Stimulated activated CD4-positive, alpha-beta T cell treated with anti-CD3 and anti-CD28 coated beads, Interleukin-4, amount 100 ng/mL, for 24 hours (primary cell): ENCODE results near the gene LGR4.

Source experiments
- DNase-seq: peaks from one replicate; pipeline ENCODE4 v3.0.0-alpha.2; 2020

Gene LGR4

DNA sequence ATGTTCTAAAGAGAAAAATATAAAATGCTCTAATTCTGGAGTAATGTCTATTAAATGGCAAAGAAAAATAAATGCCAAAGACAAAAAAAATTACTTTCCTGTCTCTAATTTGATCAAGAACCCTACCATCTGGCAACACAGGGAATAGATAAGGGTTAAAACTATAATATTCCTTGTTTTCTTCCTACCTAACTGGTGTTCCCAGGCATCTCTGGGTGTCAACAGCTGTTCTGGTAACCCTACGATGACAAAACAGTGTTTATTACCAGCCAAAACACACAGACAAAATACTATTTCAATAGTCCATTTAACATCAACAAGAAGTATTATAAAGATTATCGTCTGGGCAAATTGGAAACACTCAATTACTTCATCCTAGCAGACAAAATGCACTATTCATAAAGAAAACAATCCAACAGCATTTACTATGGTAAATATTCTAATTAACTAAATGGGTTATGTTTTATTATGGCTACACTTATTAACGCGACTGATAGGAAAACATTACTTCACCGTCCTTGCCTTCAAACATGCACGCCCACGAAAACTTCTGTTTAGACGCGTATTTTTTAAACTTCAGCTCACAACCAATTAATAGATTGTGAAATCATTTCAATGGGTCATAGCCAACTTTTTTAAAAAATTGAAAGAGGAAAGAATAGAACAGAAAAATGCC lies 50.6 kb downstream of the LGR4 start:
- no peak for DNase-seq

- no peak for DNase-seq
These were observed 51.6 kb downstream of the LGR4 start for GRCh38 chr11:27420722-27421572.

DNA sequence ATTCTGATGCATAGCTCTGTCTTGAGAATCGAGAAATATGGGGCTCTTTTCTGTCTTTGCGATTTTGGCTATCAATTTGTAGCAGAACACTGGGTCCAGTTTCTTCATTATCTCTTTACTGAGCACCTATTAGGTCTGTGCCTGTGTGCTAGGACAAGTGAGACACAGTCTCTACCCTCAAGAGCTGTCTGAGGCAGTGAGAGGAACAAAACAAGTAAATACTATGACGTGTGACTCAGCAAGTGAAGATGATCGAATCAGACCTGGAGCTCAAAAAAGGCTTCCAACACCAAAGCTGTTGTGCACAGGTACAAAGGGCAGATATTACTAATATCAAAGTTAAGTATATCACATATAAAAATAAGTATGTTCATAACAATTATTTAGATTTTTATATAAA lies 52.4 kb downstream of the LGR4 start:
- no peak for DNase-seq

- no peak for DNase-seq
These were observed 54.2 kb downstream of the LGR4 start for GRCh38 chr11:27418356-27418755.

- no peak for DNase-seq
These were observed 55.9 kb downstream of the LGR4 start for GRCh38 chr11:27416568-27417176.

DNA sequence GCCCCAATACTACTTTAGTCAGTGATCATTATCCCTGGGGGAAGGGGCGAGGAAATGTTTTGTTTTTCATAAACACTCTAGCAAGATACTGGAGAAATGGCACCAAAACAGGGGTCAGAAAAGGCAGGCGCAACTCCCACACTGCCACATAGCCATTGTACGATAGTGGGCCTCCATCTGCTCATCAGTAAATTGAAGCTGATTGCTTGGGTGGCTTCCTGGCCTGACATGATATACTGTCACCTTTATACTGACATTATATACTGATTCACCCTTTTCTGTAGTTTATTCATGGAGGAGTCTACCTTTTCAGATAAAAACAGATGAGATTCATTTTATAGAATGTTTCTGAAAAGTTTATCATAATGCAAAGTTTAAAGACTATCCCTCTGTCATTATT lies 57.9 kb downstream of the LGR4 start:
- DNase-seq = no peak

GRCh38 chr11:27413218-27413617 lies 59.4 kb downstream of the LGR4 start:
- DNase-seq = no peak

GRCh38 chr11:27412192-27412691 lies 60.3 kb downstream of the LGR4 start:
- DNase-seq = no peak

DNA sequence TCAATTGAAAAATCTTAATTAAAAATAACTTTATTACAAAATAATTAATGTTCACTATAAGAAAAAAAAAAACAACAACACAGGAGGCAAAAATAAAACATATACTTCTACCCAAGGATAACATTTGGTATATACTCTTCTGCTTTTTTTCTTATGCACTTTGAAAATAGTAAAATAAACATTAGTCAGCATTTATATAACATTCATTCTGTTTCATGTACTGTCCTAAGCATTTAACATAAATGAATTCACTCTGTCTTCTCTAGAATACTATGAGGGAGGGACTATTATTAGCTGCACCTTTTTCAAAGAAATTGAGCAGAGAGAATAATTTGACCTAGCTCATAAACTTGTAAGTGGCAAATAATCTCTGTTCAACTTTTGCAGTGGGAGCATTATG lies 61.3 kb downstream of the LGR4 start:
- DNase-seq = no peak

- no peak for DNase-seq
These were observed 62.3 kb downstream of the LGR4 start for GRCh38 chr11:27410272-27410671.

DNA sequence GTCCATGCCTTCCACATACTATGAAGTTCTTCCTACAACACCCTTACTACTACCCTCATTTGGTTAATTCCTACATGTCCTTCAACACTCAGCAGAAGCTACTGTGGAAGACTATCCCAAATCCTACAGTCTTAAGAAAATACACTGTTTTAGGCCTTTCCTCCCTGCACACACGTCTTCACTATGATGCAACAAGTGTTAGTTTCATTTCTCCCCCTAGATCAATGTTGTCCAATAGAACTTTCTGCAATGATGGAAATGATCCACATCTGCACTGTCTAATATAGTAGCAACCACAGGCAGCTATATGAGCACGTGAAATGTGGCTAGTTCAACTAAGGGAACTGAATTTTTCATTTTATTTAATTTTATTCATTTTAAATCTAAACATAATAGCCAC lies 62.8 kb downstream of the LGR4 start:
- no peak for DNase-seq

DNA sequence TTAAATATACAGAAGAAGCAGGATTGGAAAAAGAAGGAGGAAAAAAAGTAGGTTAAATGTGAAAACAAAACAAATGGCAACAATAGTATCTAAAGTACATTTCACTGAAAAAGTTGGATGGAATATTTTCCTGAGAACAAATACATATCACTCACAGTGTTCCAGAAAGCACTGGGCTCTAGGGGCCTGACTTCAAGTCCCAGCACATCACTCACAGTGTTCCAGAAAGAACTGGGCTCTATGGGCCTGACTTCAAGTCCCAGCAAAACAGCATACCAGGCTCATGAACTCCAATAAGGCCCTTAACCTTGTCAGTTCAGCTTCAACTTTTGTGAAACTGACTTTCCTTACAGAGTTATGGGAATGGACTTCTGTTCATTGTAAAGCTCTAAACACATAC lies 63.5 kb downstream of the LGR4 start:
- no peak for DNase-seq

- DNase-seq = no peak
These were observed 64.3 kb downstream of the LGR4 start for GRCh38 chr11:27408246-27408800.

DNA sequence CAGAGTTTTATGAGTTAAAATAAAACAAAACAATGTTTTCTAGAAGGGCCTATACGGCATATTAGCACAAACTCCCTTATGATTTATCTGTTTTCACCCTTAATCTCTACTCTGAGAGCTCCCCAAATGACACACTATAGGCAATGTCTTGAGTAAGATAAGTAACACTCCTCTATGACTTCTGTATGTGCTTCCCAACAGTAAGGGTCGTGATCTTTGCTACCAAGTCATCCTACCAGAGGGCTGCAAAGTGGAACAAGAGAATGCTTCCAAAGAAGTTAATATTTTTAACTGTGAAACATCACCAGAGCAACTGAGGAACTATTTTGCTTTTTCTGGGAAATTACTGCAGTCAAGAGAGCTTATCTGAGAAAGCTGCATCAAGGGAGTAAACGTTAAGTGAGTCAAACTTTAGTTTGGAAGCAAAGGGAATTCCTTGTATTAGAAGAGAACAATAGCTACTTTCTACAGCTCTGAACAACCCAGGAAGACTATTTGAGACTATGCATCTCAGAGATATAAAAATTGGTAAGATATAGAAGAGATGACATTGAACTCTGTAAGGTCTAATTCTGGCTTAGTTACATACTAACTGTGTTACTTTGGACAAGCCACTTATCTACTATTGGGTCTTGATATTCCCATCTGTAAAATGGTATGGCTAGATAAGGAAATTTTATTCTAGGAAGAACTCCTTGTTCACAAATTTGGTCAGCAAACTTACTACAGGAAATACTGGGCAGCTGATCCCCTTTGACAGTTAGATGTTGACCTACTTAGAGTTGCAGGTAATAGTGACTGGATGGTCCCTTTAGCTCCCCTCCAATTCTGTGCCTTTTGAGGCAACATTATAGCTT lies 65.9 kb downstream of the LGR4 start:
- no peak for DNase-seq

DNA sequence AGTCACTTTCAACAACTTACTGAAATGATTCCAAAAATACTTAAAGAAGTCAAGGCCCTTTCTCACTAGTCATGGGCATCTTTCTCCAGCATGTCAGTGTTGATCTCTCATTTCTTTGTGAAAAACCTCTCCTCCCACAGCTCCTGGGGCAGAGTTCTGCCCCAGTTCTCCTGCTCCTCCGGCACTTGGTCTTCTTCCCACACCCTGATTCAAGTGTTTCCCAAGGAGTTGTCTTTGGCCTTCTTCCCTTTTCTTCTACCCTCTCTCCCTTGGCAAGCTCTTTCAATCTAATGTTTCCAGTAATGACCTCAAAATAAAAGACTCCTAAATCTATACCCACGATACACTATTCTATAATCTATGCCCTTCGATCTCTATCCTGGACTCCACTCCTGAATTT lies 67.5 kb downstream of the LGR4 start:
- no peak for DNase-seq

DNA sequence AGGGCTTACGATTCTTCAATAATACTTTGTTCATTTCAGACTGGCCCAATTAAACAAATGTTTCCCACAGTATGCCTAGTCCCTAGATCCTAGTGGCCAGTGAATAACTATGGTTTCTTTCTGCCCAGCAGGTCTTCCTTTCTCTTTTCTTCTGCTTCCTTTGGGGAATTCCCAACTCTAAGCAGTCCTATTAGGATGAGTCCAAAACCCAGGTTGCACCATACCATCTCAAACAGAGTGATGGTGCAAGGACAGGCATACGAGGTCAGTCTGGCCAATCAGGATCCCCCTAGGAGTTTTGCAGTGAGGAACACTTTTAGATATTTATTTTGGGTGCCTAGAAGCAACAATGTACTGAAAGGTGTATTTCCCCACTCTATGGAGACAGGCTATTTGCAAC lies 68.2 kb downstream of the LGR4 start:
- no peak for DNase-seq

DNA sequence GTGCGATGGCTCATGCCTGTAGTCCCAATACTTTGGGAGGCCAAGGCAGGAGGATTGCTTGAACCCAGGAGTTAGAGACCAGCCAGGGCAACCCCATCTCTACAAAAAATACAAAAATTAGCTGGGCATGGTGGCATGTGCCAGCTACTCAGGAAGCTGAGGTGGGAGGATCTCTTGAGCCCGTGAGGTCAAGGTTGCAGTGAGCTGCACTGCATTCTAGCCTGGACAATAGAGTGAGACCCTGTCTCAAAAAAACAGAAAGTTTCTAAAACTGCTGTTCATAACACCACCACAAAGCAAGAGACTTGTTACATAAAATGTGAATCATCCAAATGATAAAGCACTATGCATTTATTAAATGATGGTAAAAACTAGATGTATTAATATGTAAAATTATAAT lies 69.4 kb downstream of the LGR4 start:
- DNase-seq = no peak

GRCh38 chr11:27402450-27402849 lies 70.1 kb downstream of the LGR4 start:
- DNase-seq = no peak

- no peak for DNase-seq
These were observed 70.7 kb downstream of the LGR4 start for GRCh38 chr11:27401833-27402316.

DNA sequence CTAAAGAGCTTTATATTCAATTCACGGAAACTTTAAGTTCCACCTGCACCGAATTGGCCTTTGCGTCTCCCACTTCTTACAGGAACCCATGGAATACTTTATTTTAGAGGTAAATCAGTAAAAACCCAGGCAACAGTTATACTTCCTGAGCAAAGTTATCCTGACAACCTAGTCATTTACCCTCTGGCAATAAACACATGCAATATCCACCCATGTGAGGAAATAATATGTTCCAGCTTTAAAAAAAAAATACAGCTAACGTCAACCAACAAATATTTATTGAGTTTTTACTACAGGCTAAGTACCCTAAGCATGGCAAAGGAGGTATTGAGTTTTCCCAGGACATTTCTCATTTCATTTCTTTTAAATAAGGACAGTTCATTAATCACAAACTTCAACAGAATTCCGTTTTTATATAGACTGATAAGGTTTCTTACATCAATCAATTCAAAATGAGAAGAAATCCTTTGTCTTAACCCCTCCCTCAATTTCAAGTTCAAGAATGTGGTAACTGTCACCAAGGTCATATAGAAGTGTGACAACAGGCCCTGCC lies 71.2 kb downstream of the LGR4 start:
- DNase-seq = no peak

- DNase-seq = no peak
These were observed 74.2 kb downstream of the LGR4 start for GRCh38 chr11:27398400-27398770.
